Measurements from ENCODE around the gene SIL1. TPM values are rescaled to one million over a fixed set of nuclear protein-coding genes. Genes with fewer than 3 reads are reported as not detected.

The SIL1 gene
- polyA plus RNA-seq, 1 donor (not counting 4 experiments of a cell fraction or from before 2014, with no cell fraction given) = 45.4 TPM

DNA sequence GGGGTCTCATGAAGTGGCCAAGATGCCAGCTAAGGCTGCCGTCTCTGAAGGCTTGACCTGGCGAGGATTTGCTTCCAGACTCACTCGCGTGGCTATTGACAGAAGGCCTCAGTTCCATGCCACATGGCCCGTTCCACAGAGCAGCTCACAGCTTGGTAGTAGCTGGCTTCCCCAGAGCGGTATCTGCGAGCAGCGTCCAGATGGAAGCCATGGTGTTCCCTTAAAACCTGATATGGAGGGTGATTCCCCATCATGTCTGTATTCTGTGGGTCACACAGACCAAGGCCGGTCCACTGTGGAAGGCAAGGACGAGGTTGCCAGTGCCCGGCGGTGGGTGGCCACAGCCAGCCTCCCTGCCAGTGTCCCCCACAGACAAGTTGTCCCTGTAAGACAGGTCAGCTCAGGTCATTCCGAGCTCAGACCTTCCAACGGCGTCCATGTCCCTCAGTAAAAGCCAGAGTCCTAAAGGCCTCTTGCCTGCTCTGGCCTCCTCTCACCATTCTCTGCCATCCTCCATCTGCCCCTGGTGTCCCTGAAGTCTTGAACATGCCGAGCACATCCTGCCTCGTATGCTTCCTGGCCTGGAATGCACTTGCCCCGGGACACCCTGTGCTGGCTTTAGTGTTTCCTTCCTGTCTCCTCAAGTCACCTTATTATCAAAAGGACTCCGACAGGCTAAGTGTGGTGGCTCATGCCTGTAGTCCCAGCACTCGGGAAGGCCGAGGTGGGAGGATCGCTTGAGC, 261.8 kb downstream of the SIL1 start:
- dilution Hi-C loops (cut with MboI; ENCODE audit: extremely low pct_ligation_motif_present, low sequenced_read_pairs) = no loop called here
- no peak for DNase-seq (ENCODE audit: low read depth, low spot score)
- peaks cover 18 to 24% of the 10 kb centered on the region in 2 experiments for H3K36me3 ChIP-seq (ENCODE audit: control insufficient read depth in 2 of 2, extremely low read depth in 1 of 2, insufficient read depth in 2 of 2, low read length in 2 of 2)

DNA sequence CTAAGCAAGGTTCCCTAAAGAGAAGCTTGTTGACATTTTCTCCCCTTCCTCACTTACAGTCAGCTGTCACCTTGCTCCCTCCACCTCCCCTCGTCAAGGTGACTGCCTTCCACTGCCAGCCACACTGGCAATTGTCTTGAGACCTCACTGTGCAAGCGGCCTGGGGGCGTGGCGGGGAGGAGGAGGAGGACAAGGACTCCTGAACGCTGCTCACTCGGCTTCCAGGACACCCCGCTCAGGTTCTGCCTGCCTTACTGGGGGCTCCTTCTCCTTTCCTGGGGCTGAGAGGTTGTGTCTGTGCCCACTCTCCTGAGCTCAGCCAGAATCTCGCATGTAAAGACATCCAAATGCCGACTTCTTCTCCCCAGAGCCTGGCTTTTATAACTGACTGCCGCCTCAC, 262.7 kb downstream of the SIL1 start:
- no peak overlapping the region for H3K4me2 ChIP-seq (ENCODE audit: control insufficient read depth, extremely low read depth, insufficient read depth, low read depth, low read length)
- H3K4me1 ChIP-seq (ENCODE audit: control insufficient read depth, extremely low read depth, insufficient read depth, low read length) = no peaks in the 10 kb centered on the region
- no peaks in the 10 kb centered on the region for H3K27me3 ChIP-seq (ENCODE audit: control insufficient read depth, extremely low read depth, insufficient read depth, low read length)
- peaks cover 26 to 33% of the 10 kb centered on the region in 2 experiments for H3K36me3 ChIP-seq (ENCODE audit: control insufficient read depth in 2 of 2, extremely low read depth in 1 of 2, insufficient read depth in 2 of 2, low read length in 2 of 2)
- dilution Hi-C loops (cut with MboI; ENCODE audit: extremely low pct_ligation_motif_present, low sequenced_read_pairs) = no loop called here
- no peak overlapping the region for H3K4me3 ChIP-seq (ENCODE audit: control insufficient read depth in 2 of 3, extremely low read depth in 1 of 3, insufficient read depth in 2 of 3, low read depth in 1 of 3, low read length in 3 of 3)
- H4K20me1 ChIP-seq (ENCODE audit: control insufficient read depth, extremely low read depth, insufficient read depth, low read length) = no peaks in the 10 kb centered on the region
- no peaks in the 10 kb centered on the region for H3K9me3 ChIP-seq (ENCODE audit: control insufficient read depth, low read depth, low read length)
- no peaks in the 10 kb centered on the region for H3K9me1 ChIP-seq (ENCODE audit: control insufficient read depth, extremely low read depth, insufficient read depth, low read length)
- no peak overlapping the region for H3K27ac ChIP-seq (ENCODE audit: control insufficient read depth, insufficient read depth, low read length)
- no peaks in the 10 kb centered on the region for H3K79me2 ChIP-seq (ENCODE audit: control insufficient read depth, insufficient read depth, low read length)
- H2AFZ ChIP-seq (ENCODE audit: control insufficient read depth, low read length) = no peak overlapping the region
- H3K9ac ChIP-seq (ENCODE audit: control insufficient read depth, extremely low read depth, insufficient read depth, low read length) = no peak overlapping the region
- DNase-seq (ENCODE audit: low read depth, low spot score) (no peak), FAIRE-seq (no peak)
- no peak for TF ChIP-seq EZH2 (IDR thresholded peaks at IDR 0.05; ENCODE audit: low read length)
- TF ChIP-seq, protein P1, sequence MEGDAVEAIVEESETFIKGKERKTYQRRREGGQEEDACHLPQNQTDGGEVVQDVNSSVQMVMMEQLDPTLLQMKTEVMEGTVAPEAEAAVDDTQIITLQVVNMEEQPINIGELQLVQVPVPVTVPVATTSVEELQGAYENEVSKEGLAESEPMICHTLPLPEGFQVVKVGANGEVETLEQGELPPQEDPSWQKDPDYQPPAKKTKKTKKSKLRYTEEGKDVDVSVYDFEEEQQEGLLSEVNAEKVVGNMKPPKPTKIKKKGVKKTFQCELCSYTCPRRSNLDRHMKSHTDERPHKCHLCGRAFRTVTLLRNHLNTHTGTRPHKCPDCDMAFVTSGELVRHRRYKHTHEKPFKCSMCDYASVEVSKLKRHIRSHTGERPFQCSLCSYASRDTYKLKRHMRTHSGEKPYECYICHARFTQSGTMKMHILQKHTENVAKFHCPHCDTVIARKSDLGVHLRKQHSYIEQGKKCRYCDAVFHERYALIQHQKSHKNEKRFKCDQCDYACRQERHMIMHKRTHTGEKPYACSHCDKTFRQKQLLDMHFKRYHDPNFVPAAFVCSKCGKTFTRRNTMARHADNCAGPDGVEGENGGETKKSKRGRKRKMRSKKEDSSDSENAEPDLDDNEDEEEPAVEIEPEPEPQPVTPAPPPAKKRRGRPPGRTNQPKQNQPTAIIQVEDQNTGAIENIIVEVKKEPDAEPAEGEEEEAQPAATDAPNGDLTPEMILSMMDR (optimal IDR thresholded peaks at IDR 0.05 in 1 of 3, IDR thresholded peaks at IDR 0.05 in 1 of 3, conservative IDR thresholded peaks at IDR 0.05 in 1 of 3; ENCODE audit: extremely low read depth in 1 of 3, insufficient read depth in 2 of 3, low read length in 3 of 3) = no peak

More for the DNA sequence above, 261.8 kb downstream of the SIL1 start:
- Histone ChIP-seq H2AFZ (ENCODE audit: control insufficient read depth, low read length) (no peak overlapping the region), H3K27ac (ENCODE audit: control insufficient read depth, insufficient read depth, low read length) (no peak overlapping the region), H3K9me1 (ENCODE audit: control insufficient read depth, extremely low read depth, insufficient read depth, low read length) (no peaks in the 10 kb centered on the region), H3K79me2 (ENCODE audit: control insufficient read depth, insufficient read depth, low read length) (no peaks in the 10 kb centered on the region), H3K9ac (ENCODE audit: control insufficient read depth, extremely low read depth, insufficient read depth, low read length) (no peak overlapping the region), H4K20me1 (ENCODE audit: control insufficient read depth, extremely low read depth, insufficient read depth, low read length) (no peaks in the 10 kb centered on the region), H3K27me3 (ENCODE audit: control insufficient read depth, extremely low read depth, insufficient read depth, low read length) (no peaks in the 10 kb centered on the region), H3K4me3 (ENCODE audit: control insufficient read depth in 2 of 3, extremely low read depth in 1 of 3, insufficient read depth in 2 of 3, low read depth in 1 of 3, low read length in 3 of 3) (no peak overlapping the region), H3K4me1 (ENCODE audit: control insufficient read depth, extremely low read depth, insufficient read depth, low read length) (no peaks in the 10 kb centered on the region), H3K9me3 (ENCODE audit: control insufficient read depth, low read depth, low read length) (no peaks in the 10 kb centered on the region), H3K4me2 (ENCODE audit: control insufficient read depth, extremely low read depth, insufficient read depth, low read depth, low read length) (no peak overlapping the region)
- no peak for FAIRE-seq
- no peak for TF ChIP-seq EZH2 (IDR thresholded peaks at IDR 0.05; ENCODE audit: low read length)
- TF ChIP-seq, protein P1 (optimal IDR thresholded peaks at IDR 0.05 in 1 of 3, IDR thresholded peaks at IDR 0.05 in 1 of 3, conservative IDR thresholded peaks at IDR 0.05 in 1 of 3; ENCODE audit: extremely low read depth in 1 of 3, insufficient read depth in 2 of 3, low read length in 3 of 3) = no peak
